Skin epidermis (tissue), 12 donors: ENCODE results near the gene LRRC10B.

Experiments used
- H3K27ac ChIP-seq, 21 experiments: fragments of 200-600 bp; sonication (generic) in 11 of 21; one replicate each; pipeline ENCODE4 v1.5.0; 2020; ENCODE audit warnings: mild to moderate bottlenecking in 3 of 21, inconsistent platforms in 2 of 21, moderate library complexity in 2 of 21
- H3K4me3 ChIP-seq, 7 experiments: fragments of 200-600 bp; sonication (generic) in 2 of 7; one replicate each; pipeline ENCODE4 v1.5.0; 2020; ENCODE audit warnings: inconsistent platforms in 2 of 7, mild to moderate bottlenecking in 2 of 7, moderate library complexity in 1 of 7

LRRC10B gene

DNA sequence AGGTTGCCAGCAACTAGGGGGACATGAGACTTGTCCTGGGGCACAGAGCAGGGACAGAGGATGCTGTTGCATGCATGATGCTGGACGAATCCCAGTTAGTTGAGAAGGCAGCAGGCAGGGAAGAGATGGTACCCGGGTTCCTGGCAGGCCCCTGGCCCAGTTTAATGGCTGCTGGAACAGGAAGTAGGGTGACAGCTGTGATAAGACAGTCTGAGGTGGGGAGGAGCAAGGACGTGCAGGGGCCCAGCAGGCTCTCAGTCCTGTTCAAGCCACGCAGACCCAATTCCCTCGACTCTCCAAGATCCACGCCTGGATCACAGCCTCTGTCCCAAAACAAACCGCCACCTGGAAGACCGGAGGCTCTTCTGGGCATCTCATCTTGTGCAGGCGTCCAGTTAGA, 32.0 kb downstream of the LRRC10B start:
- Histone ChIP-seq H3K4me3 (no peak overlapping the region), H3K27ac (no peak overlapping the region)

DNA sequence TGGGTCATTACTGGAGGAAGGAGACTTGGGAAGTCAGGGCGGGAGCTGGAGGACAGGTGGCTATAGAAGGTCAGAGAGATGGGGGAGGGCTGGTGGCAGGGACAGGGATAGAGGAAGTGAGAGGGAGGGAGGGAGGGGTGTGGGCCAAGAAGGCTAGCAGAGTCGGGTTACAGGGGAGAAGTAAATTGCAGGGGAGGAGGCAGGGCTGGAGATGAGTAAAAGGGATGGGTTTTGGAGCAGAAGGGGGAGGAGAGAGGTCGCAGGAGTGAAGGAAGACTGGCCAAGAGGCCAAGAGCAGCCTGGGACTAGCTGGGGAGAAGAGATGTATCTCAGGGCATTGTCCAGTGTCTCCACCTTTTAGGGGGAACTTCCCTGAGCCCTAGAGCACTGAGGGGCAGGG, 33.0 kb downstream of the LRRC10B start:
- Histone ChIP-seq H3K4me3 (no peak overlapping the region), H3K27ac (no peak overlapping the region)

DNA sequence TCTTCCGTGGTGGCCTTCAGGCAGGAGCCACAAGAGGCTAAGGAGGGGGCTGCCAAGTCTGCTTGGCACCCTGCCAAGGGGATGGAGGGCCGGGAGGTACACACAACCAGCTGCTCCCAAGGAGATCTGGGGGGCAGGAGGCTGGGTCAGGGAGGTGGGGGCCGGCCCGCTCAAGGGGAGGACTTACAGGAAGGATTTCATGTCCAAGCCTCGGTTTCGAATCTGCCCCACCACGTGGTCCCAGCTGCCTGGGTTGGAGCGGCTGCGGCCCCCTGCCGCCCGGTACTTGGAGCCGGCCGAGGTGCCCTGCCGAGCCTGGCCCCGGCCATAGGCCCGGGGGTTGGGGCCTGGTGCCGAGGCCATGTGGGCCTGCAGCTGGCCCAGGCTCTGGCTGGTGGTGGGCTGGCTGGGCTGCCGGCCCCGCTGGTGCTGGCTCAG, 33.5 kb downstream of the LRRC10B start:
- H3K4me3 ChIP-seq: no peak overlapping the region
- no peak overlapping the region for H3K27ac ChIP-seq

DNA sequence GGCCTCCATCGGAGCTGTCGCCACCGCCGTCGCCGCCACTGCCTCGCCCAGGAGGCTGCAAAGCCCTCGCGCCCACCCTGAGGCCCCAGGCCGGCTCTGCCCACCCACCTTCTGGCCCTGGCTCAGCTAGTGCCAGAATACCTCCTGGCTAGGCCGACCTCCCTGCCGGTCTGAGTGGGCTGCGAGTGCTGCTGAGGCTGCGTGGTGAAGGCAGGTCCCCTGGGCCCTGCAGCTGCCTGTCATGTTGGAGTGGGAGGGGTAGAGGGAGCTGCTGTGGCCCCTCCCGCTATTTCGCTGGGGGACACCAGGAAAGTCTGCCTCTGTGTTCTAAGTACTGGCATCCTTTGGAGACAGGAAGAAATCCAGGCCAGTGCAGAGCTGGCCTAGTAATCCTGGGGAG, 34.2 kb downstream of the LRRC10B start:
- Histone ChIP-seq H3K27ac (no peak overlapping the region), H3K4me3 (no peak overlapping the region)

DNA sequence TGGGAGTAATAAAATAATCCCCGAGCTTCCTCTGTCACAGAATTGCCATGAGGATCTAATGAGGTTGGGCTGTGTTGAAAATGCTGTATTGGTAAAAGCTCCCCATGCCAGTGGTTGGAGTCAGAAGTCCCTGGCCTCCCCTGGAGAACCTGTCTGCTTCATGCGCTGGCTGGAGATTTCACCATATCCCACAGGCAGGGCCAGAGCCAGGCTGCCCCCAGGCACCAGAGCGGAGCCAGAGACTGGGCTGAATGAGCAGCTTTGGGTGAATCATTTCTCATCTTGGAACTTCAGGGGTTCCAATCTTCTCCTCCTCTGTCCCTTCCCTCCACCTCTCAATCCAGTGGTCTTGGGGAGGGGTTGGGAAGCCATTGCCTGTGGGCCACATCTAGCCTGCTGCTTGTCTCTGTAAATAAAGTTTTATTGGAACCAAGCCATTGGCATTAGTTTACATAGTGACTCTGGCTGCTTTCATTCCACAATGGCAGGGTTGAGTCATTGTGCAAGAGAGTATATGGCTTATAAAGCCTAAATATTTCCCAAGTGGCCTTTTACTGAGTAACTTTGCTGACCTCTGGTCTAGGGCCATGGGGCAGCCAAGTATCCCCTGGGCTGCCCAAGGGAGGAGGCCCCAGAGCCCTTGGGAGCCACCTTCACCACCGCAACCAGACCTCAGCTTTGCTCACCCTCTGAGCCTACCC, 35.2 kb downstream of the LRRC10B start:
- no peak overlapping the region for H3K4me3 ChIP-seq
- H3K27ac ChIP-seq: no peak overlapping the region

DNA sequence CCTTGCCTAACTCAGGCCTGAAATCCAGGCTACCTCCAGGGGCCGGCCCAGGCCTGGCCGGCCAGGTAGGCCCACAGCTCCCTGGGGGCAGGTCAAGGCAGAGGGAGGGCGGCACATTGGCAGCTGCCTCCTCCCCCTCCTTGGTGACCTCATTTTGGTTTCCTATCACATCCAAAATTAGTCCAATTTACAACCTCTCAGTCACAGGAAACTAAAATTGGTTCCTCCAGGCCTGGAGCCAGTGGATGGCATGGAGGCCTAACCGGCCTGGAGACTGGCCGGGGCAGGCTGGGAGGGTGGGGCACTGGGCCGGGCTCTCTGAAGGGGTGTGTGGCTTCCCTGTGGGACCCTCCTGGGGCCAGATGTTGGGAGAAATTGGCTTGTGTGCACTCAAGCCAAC, 35.9 kb downstream of the LRRC10B start:
- Histone ChIP-seq H3K27ac (no peak overlapping the region), H3K4me3 (no peak overlapping the region)

DNA sequence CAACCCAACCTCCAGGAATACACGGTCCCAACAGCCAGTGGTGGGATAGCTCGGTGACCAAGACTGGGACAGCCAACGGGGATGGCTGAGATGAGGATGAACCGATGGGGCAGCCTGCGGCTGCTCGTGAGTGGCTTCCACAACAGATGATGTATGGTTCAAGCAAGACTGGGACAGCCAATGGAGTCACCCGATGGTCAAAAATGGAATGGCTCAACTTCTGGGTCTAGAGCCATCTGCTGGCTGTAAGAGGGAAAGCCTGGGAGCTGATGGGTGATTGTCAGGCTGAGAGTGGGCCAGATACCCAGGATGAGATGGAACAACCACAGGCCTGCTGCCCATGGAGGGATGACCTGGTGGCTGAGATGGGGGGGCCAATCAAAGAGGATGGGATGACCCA, 36.8 kb downstream of the LRRC10B start:
- no peak overlapping the region for H3K4me3 ChIP-seq
- no peak overlapping the region for H3K27ac ChIP-seq

DNA sequence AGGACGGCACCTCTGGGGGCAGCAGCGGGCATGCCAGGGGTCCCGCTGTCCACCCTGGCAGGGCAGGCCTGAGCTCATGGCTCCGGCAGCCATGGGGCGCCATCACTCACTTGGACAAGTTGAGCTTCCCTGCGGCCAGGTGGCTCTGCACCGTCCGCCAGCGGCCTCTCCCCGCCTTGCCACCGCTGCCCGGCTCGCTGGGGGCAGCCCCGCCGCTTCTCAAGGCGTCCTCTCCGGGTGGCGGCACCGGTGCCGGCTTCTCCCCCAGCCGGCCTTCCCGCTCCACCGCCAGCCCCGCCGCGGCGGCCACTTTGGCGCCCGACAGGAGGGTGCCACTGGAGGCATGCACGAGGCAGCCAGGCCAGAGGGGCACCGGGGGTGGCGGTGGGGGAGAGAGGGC, 37.4 kb downstream of the LRRC10B start:
- H3K27ac ChIP-seq: no peak overlapping the region

DNA sequence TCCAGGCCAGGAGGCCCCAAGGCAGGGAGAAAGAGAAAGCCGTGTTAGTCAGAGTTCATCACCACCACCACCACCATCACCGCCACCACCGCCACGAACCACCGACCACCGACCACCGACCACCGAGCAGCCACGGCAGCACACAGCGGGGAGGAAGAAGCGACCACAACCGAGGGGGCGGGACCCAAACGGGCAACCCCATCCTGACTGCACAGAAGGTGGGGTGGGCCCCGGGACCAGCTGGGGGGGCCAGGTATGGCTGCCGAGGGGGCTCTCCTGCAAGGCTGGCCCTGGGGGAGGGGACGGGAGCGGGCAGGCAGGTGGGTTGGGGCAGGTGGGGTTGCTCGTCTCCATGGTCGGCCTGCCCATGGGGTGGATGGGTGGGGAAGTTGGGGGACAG, 38.1 kb downstream of the LRRC10B start:
- no peak overlapping the region for H3K27ac ChIP-seq
- H3K4me3 ChIP-seq: no peak overlapping the region

More for the DNA sequence above, 37.4 kb downstream of the LRRC10B start:
- H3K4me3 ChIP-seq: no peak overlapping the region

DNA sequence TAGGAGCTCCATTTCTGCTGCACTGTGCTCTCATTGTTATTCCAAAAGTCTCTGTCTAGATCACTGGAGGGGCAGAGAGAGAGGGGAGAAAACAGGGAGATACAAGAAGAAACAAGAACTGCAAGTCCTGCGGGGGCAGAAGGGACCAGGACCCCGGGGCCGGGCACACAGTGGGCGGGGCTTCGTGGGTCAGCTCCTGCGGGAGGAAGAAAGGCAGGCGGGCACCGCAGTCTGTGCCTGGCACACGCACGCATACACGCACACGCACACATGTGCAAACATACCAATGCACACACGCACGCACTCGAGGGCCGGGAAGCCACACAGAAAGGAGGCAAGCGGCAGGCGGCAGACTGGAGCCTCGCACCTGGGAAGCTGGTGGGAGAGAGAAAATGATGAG, 38.7 kb downstream of the LRRC10B start:
- no peak overlapping the region for H3K27ac ChIP-seq
- no peak overlapping the region for H3K4me3 ChIP-seq

DNA sequence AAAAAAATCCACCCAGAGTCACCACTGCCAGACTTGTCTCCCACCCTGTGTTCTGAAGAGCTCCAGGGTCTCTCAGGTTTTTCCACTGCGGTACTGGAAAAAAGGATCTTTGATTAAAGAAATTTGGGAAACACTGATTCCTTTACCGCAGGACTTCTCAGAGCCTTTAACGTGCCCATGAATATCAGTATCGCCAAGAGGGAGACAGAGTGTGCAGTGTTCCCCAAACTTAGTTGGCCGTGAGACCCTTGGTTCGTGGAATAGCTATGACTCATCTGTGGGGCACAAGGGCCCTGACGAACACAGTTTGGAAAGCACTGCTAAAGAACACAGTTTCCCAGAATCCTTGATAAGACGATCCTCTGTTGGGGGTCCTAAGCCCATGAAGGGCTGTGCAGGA, 40.6 kb downstream of the LRRC10B start:
- Histone ChIP-seq H3K27ac (no peak overlapping the region), H3K4me3 (no peak overlapping the region)

DNA sequence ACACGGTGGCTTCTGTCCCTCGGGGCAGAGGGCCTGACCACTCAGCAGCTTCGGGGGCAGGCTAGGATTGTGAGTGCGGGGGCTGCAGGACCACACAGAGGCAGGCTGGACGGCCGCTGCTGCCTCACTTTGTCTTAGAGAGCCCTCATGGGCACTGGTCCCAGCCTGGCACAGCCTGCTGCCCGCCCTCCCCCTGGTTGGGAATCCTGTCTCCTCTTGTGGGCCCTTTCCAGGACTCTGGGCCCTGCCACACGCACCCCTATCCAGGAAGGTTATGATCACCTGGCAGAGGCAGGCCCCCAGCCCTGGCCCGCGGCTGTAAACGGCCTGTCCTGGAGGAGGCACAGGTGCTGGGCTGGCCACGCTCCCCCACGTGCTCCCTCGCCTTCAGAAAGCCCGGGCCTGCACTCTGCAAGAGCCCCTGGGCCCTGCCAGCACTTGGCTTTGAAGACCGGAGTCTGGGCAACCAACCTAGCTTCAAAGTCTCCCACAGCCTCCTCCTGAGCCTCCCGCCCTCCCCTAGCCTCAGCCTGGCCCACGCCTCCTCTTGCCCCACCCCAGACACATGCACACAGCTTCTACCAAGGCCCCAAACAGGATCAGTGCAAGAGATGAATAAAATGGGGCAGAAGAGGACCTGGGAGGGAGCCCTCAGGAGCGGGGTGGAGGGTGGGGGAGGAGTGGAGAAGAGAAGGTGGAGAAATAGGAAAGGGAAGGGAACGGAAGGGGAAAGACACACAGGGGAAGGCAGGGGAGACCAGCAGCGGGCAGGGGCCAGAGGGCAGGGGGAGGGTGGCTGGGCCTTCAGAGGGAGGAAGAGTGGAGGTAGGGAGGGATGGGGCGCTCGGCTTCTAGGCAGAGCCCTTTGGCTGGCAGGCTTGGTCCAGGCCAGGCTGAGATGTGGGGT, 41.4 kb downstream of the LRRC10B start:
- no peak overlapping the region for H3K27ac ChIP-seq
- H3K4me3 ChIP-seq: no peak overlapping the region

DNA sequence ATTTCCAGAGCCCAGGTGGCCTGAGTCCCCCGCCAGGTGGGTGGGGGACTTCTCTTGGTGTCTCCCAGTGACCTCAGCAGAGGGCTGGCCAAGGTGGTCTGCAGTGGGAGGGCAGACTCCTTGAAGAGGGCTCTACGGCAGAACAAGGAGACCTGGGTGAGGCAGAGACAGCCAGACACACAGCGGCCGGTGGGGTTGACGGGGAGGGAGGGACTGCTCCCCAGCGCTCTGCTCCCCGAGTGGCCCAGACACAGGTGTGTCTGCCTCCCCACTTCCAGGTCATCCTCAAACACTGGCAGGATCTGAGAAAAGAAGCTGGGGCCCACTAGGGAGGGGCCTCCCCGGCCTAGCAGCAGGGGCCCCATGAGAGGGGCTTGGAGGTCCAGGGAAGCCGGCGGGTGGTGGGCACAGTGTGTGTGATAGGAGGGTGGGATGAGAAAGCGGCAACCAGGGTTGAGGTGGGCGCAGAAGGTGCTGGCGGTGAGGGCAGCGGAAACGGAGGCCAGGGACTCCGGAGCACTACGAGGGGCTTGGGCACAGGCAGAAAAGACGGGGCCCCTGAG, 42.2 kb downstream of the LRRC10B start:
- no peak overlapping the region for H3K27ac ChIP-seq

DNA sequence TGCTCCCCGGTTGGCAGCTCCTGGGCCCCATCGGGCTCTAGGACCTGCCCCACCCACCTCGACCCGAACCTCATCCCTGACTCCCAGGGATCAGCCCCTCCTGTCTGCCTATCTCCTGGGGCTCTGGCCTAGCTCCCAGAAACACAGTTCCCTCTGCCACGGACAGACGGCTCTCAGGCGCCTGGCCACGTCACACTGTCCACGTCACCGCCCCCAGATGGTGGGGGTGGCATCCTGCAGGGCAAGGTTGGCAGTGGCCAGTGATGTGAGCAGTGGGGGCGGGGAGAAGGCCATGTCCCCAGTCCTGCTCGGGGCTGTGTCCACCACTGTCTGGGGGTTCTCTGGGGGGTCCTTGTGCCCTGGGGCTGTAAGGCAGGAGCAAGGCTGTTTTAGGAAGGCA, 43.1 kb downstream of the LRRC10B start:
- Histone ChIP-seq H3K27ac (no peak overlapping the region), H3K4me3 (no peak overlapping the region)

More for the DNA sequence above, 42.2 kb downstream of the LRRC10B start:
- H3K4me3 ChIP-seq: no peak overlapping the region

DNA sequence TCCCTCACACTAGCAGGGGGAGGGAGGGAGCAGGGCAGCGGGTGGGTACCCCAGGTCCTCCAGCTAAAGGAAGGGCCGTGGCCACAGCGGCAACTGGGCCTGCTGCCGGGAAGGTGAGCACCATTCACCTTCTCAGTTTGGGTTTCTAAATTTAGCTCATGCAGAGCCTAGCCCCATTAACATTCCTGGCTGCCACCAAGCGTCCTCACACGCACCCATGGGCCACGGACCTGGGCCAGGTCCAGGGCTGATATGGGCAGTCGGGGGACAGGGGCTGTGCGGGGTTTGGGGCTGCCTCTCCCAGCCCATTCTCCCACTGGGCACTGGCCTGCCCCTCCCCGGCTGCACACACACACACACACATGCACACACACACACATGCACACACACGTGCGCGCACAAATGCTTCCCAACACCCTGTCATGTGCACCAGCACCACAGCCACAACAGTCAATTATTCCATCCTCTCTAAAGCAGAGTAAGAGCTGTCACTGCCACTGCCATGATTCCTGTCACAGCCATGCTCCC, 43.6 kb downstream of the LRRC10B start:
- H3K27ac ChIP-seq: no peak overlapping the region
- no peak overlapping the region for H3K4me3 ChIP-seq

DNA sequence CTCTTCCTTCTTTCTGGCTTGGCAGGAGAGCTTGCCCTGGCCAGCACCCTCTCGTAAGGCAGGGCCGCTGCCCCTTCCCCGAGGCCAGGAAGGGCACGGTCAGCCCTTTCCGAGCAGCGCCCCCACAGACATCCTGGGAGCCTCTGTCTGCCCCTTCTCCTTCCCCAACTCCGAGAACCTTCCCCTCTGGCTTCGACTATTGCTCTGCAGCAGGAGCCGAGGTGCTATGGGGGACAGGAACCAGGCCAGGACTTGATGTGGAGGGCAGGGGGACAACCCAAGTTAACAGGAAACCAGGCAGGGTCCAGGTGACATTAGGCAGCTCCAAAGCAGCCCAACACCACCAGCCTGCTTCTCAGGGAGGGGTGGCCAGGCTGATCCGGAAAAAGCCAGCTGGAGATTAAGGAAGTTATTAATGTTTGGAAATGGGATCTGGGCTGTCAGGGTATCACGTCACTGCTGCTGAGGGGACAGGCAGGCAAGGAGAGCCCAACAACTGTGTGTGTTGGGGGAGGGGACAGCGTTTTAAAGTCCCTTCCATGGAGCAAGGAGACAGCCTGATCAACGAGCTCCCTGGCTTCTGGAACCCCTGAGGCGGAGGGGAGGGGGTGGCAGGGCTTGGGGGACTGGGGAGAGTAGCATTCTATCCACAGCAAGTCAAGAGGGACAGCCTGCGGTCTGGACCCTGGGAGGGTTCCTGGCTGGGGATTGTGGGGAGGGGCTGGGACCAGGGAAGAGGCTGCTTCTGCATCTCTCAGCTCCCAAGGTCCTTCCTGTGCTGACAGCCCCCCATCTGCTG, 45.0 kb downstream of the LRRC10B start:
- Histone ChIP-seq H3K27ac (no peak overlapping the region), H3K4me3 (no peak overlapping the region)

DNA sequence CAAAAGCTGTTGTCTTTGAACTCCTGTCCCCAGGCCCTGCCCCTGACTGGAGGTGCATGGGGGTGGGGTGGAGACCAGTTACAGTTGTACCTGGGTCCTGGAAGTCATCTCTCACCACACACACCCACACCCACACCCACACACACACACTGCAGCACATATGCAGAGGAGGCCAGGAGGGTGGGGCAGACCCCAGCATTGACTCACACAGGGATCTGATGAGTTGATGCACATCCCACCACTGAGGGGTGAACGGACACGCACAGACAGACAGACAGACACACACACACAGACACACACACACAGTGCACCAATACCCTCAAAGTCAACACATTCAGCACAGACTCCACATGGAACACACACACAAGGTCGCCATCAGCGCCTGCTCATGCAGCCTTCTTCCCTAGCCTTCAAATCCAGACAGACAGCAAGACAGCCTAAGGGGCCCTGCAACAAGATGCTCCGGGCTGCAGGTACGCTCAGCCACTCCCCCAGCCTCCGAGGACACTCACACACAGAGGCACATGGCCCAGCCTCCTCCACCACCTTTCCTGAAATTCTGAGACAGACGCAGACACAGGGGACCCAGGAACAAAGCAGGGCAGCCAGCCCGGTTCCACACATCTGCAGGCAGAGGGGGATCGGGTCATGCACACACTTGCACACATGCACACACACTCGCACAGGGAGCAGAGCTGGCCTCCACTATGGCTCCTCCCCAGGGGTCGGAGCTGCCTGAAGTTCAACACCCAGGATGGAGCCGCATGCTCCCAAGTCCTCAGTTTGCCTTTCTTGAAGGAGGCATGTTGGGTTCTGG, 45.8 kb downstream of the LRRC10B start:
- Histone ChIP-seq H3K27ac (no peak overlapping the region), H3K4me3 (no peak overlapping the region)

DNA sequence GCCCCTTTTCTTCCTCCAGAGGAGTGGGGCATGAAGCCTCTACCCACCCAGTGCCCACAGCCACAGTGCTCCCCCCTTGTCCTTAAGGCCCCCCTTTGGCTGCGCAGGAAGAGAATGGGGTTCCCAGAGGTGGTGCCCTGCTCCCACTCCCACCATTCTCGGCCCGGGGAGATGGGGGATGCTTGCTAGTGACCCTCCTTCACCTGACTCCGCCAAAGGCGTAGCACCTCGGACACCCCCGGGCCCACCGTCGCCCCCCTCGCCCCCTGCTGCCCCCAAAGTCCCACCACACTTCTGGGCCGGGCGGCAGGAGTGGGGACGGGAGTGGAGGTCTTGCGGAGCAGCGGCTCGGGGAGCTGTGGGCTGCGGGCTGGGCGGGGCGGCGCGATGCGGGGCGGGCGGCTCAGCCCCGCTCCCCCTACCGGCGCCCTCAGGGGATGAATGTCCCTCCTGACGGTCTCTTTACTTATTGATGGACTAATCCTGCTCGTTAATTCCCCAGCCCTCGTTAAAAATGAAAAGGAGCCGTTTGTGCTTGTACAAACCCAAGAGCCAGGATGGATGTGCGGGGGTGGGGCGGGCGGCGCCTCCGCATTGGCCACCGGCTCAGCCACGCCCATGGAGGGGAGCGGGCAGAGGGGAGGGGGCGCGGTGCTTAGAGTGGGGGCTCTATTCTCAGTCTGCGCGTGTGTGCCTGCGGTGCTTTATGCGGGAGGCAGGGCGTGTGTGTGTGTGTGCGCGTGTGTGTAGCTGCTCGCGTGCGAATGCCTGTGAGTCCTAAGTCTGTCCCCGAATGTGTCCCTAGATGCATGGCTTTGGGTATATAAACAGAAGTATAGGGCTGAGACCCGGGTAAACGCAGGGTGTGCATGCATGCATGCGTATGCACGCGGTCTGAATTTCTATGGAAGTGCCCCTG, 46.8 kb downstream of the LRRC10B start:
- Histone ChIP-seq H3K4me3 (no peak overlapping the region), H3K27ac (no peak overlapping the region)
